SK-N-MC (cell line): ENCODE results near the gene PSMD11.

Experiments
- EZH2 ChIP-seq: fragments of 200-600 bp; sonication (generic); IDR thresholded peaks from one replicate; pipeline ENCODE4 v1.6.1; 2017; ENCODE audit warnings: antibody characterized with exemption
- POLR2AphosphoS5 ChIP-seq: IDR thresholded peaks from 2 replicates; pipeline ENCODE4 v1.6.1; 2012; ENCODE audit warnings: mild to moderate bottlenecking, low read depth, low read length, borderline replicate concordance

DNA sequence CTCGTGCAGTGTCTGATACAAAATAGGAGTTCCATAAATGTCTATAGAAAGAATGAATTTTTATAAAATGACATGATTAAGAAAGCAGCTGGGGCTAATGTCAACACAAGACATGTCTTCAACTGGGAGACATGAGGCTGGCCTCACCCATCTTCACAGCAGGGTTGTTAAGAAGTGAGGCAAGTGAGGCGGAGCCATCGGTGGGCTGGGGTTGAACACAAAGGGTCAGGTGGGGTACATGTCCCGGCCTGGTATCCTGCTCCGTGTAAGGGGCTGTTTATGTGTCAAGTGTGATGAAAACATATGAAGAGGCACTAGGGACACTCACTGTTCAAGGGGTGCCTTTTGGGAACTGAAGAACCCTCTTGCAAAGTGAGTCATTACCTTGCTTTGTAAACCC is 64.6 kb downstream of the PSMD11 start:
- TF ChIP-seq POLR2AphosphoS5 (no peak), EZH2 (no peak)
